ENCODE measurements around the gene DEFB125.
"Not testable (repeated sequence)": the region's sequence is repeated elsewhere in the genome, so short reads cannot be mapped to it uniquely, and the experiment has no call there.

DEFB125 gene, protein sequence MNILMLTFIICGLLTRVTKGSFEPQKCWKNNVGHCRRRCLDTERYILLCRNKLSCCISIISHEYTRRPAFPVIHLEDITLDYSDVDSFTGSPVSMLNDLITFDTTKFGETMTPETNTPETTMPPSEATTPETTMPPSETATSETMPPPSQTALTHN

GRCh38 chr20:87401-87800 lies at the start of gene DEFB125:
DEFB125 (plus strand) TSS chr20:87672; CDS start chr20:87710, 38 bp downstream.
- DNase-seq (ENCODE audit: low read depth in 2 of 3, low spot score in 2 of 3) = no peak

DNA sequence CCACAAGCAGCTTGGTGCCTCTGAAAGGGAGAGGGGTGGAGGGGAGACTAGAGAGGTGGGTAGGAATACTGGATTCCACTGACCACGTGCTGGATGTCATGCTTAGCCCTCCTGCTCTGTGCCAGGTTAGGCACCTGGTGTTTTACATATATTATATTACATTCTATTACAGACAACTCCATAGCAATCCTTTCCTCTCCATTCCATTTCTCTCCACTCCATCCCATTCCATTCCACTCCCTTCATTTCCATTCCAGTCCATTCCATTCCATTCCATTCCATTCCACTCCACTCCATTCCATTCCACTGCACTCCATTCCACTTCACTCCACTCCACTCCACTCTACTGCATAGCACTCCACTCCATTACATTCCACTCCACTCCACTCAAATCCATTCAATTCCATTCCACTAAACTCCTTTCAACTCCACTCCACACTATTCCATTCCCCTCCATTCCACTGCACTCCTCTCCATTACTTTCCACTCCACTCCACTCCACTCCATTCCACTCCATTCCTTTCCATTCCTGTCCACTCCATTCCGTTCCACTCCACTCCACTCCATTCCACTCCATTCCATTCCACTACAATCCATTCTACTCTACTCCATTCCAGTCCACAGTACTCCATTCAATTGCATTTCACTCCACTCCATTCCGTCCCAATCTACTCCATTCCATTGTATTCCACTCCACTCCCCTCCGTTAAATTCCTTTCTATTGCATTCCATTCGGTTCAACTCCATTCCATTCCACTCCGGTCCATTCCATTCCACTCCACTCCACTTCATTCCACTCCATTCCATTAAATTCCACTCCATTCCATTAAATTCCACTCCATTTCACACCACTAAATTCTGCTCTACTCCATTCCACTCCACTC lies 27.2 kb upstream of the DEFB125 start:
- DNase-seq (ENCODE audit: low read depth in 2 of 3, low spot score in 2 of 3) = no peak

GRCh38 chr20:61230-61629 lies 26.2 kb upstream of the DEFB125 start:
- DNase-seq (ENCODE audit: low read depth in 2 of 3, low spot score in 2 of 3) = no peak

DNA sequence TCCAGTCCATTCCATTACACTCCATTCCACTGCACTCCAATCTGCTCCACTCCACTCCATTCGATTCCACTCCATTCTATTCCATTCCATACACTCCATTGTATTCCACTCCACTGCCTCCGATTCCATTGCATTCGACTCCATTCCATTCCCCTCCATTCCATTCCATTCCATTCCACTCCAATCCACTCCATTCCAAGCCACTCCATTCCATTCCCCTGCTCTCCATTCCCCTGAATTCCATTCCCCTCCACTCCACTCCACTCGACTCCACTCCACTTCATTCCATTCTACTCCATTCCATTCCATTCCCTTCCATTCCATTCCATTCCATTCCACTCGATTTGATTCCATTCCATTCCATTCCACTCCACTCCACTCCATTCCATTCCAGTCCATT lies 25.7 kb upstream of the DEFB125 start:
- no peak for DNase-seq (ENCODE audit: low read depth in 2 of 3, low spot score in 2 of 3)

- DNase-seq (ENCODE audit: low read depth in 2 of 3, low spot score in 2 of 3) = no peak
Measured at GRCh38 chr20:62487-62886, 25.0 kb upstream of the DEFB125 start.

- DNase-seq (ENCODE audit: low read depth in 2 of 3, low spot score in 2 of 3) = no peak
Measured at GRCh38 chr20:64026-64603, 23.4 kb upstream of the DEFB125 start.

- no peak for DNase-seq (ENCODE audit: low read depth in 2 of 3, low spot score in 2 of 3)
Measured at GRCh38 chr20:64766-65322, 22.6 kb upstream of the DEFB125 start.

GRCh38 chr20:77231-77630 lies 10.2 kb upstream of the DEFB125 start:
- no peak for DNase-seq (ENCODE audit: low read depth in 2 of 3, low spot score in 2 of 3)

DNA sequence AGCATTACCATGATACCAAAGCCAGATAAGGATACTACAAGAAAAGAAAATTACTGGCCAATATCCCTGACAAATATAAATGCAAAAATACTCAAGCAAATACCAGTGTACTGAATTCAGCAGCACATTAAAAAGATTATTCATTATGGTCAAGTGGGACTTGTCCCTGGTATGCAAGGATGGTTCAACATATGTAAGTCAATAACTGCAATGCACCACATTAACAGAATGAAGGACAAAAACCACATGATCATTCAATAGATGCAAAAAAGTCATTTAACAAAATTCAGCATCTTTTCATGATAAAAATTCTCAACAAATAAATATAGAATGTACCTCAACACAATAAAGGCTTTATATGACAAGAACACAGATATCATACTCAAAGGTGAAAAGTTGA lies 9.1 kb upstream of the DEFB125 start:
- DNase-seq (ENCODE audit: low read depth in 2 of 3, low spot score in 2 of 3) = no peak

DNA sequence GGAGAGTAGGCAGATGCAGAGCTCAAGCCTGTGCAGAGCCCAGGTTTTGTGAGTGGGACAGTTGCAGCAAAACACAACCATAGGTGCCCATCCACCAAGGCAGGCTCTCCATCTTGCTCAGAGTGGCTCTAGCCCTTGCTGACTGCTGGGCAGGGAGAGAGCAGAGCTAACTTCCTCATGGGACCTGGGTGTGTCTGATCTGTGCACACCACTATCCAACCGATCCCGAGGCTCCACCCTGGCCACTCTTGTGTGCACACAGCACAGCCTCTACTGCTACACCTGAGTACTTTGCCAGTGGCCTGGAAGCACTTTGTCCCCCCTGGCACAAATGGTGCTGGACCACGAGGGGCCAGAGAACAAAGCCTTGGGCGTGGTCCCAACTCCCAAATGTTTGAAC lies 7.9 kb upstream of the DEFB125 start:
- no peak for DNase-seq (ENCODE audit: low read depth in 2 of 3, low spot score in 2 of 3)

DNA sequence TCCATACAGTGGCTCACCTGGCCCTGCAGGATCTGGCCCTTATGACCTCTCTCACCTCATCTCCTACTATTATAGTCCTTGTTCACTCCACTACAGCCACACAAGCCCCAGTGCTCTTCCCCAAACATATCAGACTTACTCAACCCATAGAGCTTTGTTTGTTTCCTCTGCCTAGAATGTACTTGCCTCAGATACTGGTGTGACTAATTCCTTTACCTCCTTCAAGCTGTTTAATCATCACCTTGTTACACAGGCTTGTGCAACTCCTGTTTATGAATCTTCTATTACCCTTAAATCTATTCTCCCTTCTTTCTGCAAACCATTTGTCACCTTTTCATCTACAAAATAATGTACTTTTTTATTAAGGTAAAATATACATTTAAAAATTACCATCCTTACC lies 3.2 kb downstream of the DEFB125 start:
- DNase-seq (ENCODE audit: low read depth in 2 of 3, low spot score in 2 of 3) = no peak

DNA sequence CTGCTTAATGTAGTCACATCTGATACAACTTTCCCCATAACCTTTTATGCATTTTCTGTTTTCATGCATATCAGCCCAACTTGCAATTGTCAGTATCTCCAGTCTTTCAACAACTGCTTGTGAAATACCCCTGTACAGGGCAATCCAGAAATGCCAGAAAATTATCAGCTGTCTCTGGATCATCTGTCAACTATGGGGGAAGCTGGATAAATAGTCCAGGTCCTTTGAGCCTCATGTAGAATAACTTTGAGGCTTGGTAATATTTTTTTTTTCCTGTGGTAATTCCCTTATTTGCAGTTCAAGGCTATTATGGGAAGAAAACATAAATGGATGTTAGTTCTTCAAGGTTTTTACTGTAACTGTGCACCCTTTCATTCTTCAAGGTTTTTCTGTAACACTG lies 6.2 kb downstream of the DEFB125 start:
- DNase-seq (ENCODE audit: low read depth in 2 of 3, low spot score in 2 of 3) = no peak

- no peak for DNase-seq (ENCODE audit: low read depth in 2 of 3, low spot score in 2 of 3)
Measured at GRCh38 chr20:95215-95614, 7.7 kb downstream of the DEFB125 start.

DNA sequence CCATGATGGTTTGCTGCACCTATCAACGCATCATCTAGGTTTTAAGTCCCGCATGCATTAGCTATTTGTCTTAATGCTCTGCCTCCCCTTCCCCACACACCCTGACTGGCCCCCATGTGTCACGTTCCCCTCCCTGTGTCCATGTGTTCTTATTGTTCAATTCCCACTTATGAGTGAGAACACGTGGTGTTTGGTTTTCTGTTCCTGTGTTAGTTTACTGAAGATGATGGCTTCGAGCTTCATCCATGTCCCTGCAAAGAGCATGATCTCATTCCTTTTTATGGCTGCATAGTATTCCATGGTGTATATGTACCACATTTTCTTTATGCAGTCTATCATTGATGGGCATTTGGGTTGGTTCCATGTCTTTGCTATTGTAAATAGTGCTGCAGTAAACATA lies 10.2 kb downstream of the DEFB125 start:
- DNase-seq (ENCODE audit: low read depth in 2 of 3, low spot score in 2 of 3) = not testable (repeated sequence)

DNA sequence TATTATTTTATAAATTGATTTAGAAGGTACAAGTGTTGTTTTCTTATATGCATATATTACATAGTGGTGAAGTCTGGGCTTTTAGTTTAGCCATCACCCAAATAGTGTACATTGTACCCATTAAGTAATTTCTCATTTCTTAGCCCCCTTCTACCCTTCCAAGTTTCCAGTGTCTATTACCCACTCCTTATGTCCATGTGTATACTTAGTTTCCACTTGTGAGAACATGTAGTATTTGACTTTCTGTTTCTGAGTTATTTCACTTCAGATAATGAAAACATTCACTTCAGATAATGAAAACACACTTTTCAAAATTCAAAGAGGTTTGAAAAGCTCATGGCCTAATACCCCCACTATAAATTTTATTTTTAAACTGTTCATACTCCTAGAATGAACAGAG lies 14.5 kb downstream of the DEFB125 start:
- DNase-seq (ENCODE audit: low read depth in 2 of 3, low spot score in 2 of 3) = no peak

- no peak for DNase-seq (ENCODE audit: low read depth in 2 of 3, low spot score in 2 of 3)
Measured at GRCh38 chr20:103456-103855, 16.0 kb downstream of the DEFB125 start.

- no peak for DNase-seq (ENCODE audit: low read depth in 2 of 3, low spot score in 2 of 3)
Measured at GRCh38 chr20:112396-112795, 24.9 kb downstream of the DEFB125 start.

- DNase-seq (ENCODE audit: low read depth in 2 of 3, low spot score in 2 of 3) = no peak
Measured at GRCh38 chr20:117518-117917, 30.0 kb downstream of the DEFB125 start.

- not testable (repeated sequence) for DNase-seq (ENCODE audit: low read depth in 2 of 3, low spot score in 2 of 3)
Measured at GRCh38 chr20:129786-130323, 42.4 kb downstream of the DEFB125 start.

DNA sequence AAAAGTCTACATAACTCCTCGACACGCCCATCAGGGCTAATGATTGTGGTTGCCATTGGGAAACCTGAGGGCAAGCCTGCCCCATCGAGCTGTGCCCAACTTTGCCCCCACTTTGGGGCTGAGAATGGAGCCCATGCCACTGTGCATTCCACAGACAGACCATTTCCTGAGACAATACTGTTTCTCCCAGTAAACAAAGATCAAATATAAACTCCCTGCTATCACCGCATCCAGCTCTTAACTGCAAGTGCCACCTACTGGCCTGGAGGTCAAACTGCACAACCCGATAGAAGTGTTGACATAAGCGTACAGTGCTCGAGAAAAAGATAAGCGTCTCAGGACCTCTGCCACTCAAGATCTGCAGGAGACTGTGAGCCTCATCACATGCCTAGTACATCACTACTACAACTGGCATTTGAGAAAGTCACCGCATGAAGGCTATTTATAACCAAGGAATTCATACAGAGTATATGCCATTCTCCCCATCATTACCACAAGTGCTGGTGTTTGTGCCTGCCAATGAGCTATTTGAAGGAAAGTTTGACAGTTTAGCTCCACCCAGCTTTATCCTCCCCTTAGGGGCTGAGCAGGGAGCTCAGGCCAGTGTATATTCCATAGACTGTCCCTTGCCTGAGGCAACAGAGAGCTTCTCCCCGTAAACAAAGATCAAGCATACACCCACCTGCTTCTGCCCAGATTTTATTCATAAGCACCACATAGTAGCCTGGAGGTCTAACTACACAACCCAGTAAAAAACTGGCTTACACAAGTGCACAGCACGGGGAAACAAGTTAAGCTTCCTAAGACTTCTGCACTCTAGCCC lies 50.4 kb downstream of the DEFB125 start:
- DNase-seq (ENCODE audit: low read depth in 2 of 3, low spot score in 2 of 3) = no peak

DNA sequence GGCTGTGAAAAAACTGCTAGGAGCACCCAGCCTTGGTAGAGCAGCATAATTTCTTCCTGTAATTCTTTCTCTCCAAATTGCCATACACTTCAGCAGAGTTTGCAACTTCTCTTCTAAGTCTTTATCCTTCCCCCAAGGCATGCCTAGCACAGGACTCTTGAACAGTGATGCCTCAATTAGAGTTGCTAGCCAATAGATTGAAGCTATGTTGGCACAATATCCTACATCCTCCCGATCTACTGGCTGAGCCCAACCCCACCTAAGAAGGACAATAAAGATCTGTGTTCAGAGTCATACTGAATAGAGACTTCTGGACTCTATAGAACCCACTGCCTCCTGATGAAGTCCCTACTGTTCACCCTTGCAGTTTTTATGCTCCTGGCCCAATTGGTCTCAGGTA lies 54.8 kb downstream of the DEFB125 start, which contains the start of gene DEFB126:
TSS of gene DEFB126 (plus strand) at position 301 of the 400 bp plus-strand sequence. CDS start at position 340, 39 bp downstream.
- DNase-seq (ENCODE audit: low read depth in 2 of 3, low spot score in 2 of 3) = no peak

All from activated CD8-positive, alpha-beta memory T cell treated with anti-CD3 and anti-CD28 coated beads for 48 hours (primary cell).